Psoas muscle (tissue), 8 donors: ENCODE measurements around the gene GPR62. TPM values are rescaled to one million over a fixed set of nuclear protein-coding genes. Genes with fewer than 3 reads are reported as not detected.

ENCODE experiments used
- ATAC-seq, 4 donors: fragments of 200-7000 bp; cut with Tn5 transposase; one replicate each; pipeline ENCODE4 v1.9.1; 2020; ENCODE audit warnings: moderate library complexity in 3 of 4, mild to moderate bottlenecking in 2 of 4
- DNase-seq, 2 donors: peaks; one replicate each; pipeline ENCODE4 v3.0.0-alpha.2; 2020
- H3K27ac ChIP-seq: fragments of 200-600 bp; one replicate; pipeline ENCODE4 v1.8.0; 2022
- H3K27me3 ChIP-seq, 3 donors: fragments of 200-600 bp in 1 of 3; one replicate each; pipeline versions ENCODE4 v1.6.1 to v1.8.0; 2013 to 2022; ENCODE audit warnings: low read length in 2 of 3, mild to moderate bottlenecking in 2 of 3, moderate library complexity in 1 of 3; ENCODE audit not compliant: insufficient read depth in 3 of 3
- H3K36me3 ChIP-seq, 2 donors: fragments of 200-600 bp in 1 of 2; one replicate each; pipeline versions ENCODE4 v1.6.1 to v1.8.0; 2013 to 2022; ENCODE audit warnings: low read depth in 1 of 2, mild to moderate bottlenecking in 1 of 2, moderate library complexity in 1 of 2; ENCODE audit not compliant: insufficient read depth in 1 of 2
- H3K4me1 ChIP-seq: fragments of 200-600 bp; one replicate; pipeline ENCODE4 v1.8.0; 2022
- H3K4me3 ChIP-seq: fragments of 200-600 bp; one replicate; pipeline ENCODE4 v1.8.0; 2022; ENCODE audit warnings: mild to moderate bottlenecking
- H3K9me3 ChIP-seq: fragments of 200-600 bp; one replicate; pipeline ENCODE4 v1.8.0; 2022
- WGBS, 3 donors: extraction: QIAGEN DNeasy Blood & Tissue Kit; methylation state at CpG; one replicate each; pipeline versions ENCODE4 v1.1.6 to v1.1.7; 2013; 5-methylcytosine and 5-hydroxymethylcytosine counted together
- intact Hi-C, 2 donors: fragments of 100-400 bp; cut with DNase I; formaldehyde crosslinking; loops; one replicate each; pipeline versions ENCODE4 v1.11.0 to v1.14.2; 2022
- polyA plus RNA-seq, 3 donors: library from polyadenylated mRNA; stranded (reverse); fragments of 200-250 nt; gene quantifications; one replicate each; pipeline ENCODE4 v1.2.3, GENCODE V29; 2013
- total RNA-seq, 4 donors: library from RNA; stranded (reverse); fragmentation: NEBNext Ultra II Directional in 2 of 4; extraction: Animal tissue kit (Norgen Biotek cat#: 25700) in 2 of 4; gene quantifications; one replicate each; pipeline versions ENCODE4 v1.2.1 to v1.2.4, GENCODE V29; 2021 to 2023
- TF ChIP-seq, protein P1 (sequence below): fragments of 200-600 bp; IDR thresholded peaks from one replicate; pipeline ENCODE4 v1.8.0; 2022; ENCODE audit warnings: antibody characterized with exemption
- donor health status: healthy with polysubstance abuse.
- donor health status: DM: no; HTN: no; CAD: no; lungs with moderate emphysema.
- donor health status: Bipolar disorder and iron deficiency.
- donor health status: healthy.
- donor health status: DM: yes; HTN: yes; CAD: no.
- donor health status: DM: no; HTN: no; CAD: no.
- donor health status: DM: no; HTN: no; CAD: no.
- donor health status: DM: yes; HTN: yes; CAD: no.

GPR62 gene
- total and polyA plus RNA-seq, 7 donors, result 0.04 to 0.93 (median 0.20) TPM

DNA sequence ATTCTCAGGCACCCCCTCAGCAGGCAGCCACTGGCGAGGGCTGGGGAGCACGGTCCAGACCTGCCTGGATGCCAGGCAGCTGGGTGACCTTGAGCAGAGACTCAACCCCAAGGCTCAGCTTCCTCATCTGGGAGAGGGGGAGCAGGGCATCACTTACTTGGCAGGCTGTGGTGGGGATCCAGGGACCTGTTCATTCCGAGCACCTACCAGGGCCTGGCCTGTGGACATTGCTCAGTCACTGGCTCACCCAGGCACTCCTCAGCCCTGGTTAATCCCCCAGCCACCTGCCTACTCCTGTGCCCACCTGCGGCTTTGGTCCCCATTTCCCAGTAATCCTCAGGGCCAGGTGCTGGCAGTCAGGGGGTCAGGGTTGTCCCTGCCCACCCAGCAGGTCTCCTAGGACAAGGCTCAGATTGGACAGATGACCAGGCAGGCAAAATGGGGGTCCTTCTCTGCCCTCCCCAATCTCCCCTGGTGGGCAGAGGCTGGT, 49.8 kb downstream of the GPR62 start:
- TF ChIP-seq, protein P1, sequence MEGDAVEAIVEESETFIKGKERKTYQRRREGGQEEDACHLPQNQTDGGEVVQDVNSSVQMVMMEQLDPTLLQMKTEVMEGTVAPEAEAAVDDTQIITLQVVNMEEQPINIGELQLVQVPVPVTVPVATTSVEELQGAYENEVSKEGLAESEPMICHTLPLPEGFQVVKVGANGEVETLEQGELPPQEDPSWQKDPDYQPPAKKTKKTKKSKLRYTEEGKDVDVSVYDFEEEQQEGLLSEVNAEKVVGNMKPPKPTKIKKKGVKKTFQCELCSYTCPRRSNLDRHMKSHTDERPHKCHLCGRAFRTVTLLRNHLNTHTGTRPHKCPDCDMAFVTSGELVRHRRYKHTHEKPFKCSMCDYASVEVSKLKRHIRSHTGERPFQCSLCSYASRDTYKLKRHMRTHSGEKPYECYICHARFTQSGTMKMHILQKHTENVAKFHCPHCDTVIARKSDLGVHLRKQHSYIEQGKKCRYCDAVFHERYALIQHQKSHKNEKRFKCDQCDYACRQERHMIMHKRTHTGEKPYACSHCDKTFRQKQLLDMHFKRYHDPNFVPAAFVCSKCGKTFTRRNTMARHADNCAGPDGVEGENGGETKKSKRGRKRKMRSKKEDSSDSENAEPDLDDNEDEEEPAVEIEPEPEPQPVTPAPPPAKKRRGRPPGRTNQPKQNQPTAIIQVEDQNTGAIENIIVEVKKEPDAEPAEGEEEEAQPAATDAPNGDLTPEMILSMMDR, result no peak
- H3K4me3 ChIP-seq, result no peak overlapping the region
- no peak for ATAC-seq
- no peaks in the 10 kb centered on the region for H3K9me3 ChIP-seq
- H3K4me1 ChIP-seq, result peaks cover 40% of the 10 kb centered on the region
- H3K36me3 ChIP-seq, result no peaks in the 10 kb centered on the region
- no peak for DNase-seq
- intact Hi-C loops, result loop anchor here (5.0 to 10.0 kb wide), 3 partner anchors 52 to 340 kb away; partner anchors contain the start of gene DUSP7 (in 1 of the 2)
- H3K27ac ChIP-seq, result no peak overlapping the region
- no peaks in the 10 kb centered on the region for H3K27me3 ChIP-seq
- 66 to 78% (median 77%) methylated on average over 4 of the region's 4 CpGs for WGBS, 3 donors

- H3K27ac ChIP-seq, result no peak overlapping the region
- DNase-seq (peak in 1 of 2 donors; percentile 43), ATAC-seq (peak in 1 of 4 donors; percentile 6)
- TF ChIP-seq, protein P1, result no peak
- intact Hi-C loops, result loop anchor here in 1 of 2 donors (10.0 kb wide), 1 partner anchor 339 kb away; no protein-coding TSS in a partner anchor
- no peaks in the 10 kb centered on the region for H3K9me3 ChIP-seq
- H3K27me3 ChIP-seq, result no peaks in the 10 kb centered on the region
- H3K36me3 ChIP-seq, result no peaks in the 10 kb centered on the region
- H3K4me3 ChIP-seq, result no peak overlapping the region
- 29 to 40% (median 29%) methylated on average over 15 of the region's 15 CpGs for WGBS, 3 donors
- H3K4me1 ChIP-seq, result peaks cover 40% of the 10 kb centered on the region
Observed at GRCh38 chr3:52005571-52005986, 50.4 kb downstream of the GPR62 start.

GRCh38 chr3:52006017-52006819, 51.0 kb downstream of the GPR62 start:
- intact Hi-C loops, result loop anchor here in 1 of 2 donors (2.0 to 10.0 kb wide), 2 partner anchors 49 to 339 kb away; no protein-coding TSS in a partner anchor
- H3K4me3 ChIP-seq, result no peak overlapping the region
- DNase-seq (peak in 1 of 2 donors; percentile 13), ATAC-seq (no peak)
- TF ChIP-seq, protein P1, result no peak
- H3K9me3 ChIP-seq, result no peaks in the 10 kb centered on the region
- no peaks in the 10 kb centered on the region for H3K27me3 ChIP-seq
- WGBS, 3 donors, result 58 to 69% (median 63%) methylated on average over 8 of the region's 8 CpGs
- H3K36me3 ChIP-seq, result no peaks in the 10 kb centered on the region
- H3K4me1 ChIP-seq, result peaks cover 40% of the 10 kb centered on the region
- no peak overlapping the region for H3K27ac ChIP-seq

GRCh38 chr3:52006820-52007133, 51.6 kb downstream of the GPR62 start:
- H3K27ac ChIP-seq, result no peak overlapping the region
- intact Hi-C loops, result loop anchor here in 1 of 2 donors (2.0 to 10.0 kb wide), 2 partner anchors 48 to 338 kb away; no protein-coding TSS in a partner anchor
- peaks cover 40% of the 10 kb centered on the region for H3K4me1 ChIP-seq

More at GRCh38 chr3:52006820-52007133, 51.6 kb downstream of the GPR62 start:
- 76 to 80% (median 77%) methylated on average over 6 of the region's 6 CpGs for WGBS, 3 donors
- H3K36me3 ChIP-seq, result no peaks in the 10 kb centered on the region
- TF ChIP-seq, protein P1, result no peak
- no peak overlapping the region for H3K4me3 ChIP-seq
- no peak for DNase-seq
- no peaks in the 10 kb centered on the region for H3K27me3 ChIP-seq
- no peak for ATAC-seq
- no peaks in the 10 kb centered on the region for H3K9me3 ChIP-seq

Other genes with a start within 250 kb of the GPR62 start
- gene GRM2, start 248.3 kb upstream of the GPR62 start, total RNA-seq, result under 1 TPM; 0.15 to 0.58 (median 0.42) TPM
- gene GRM2, start 248.3 kb upstream of the GPR62 start, polyA plus RNA-seq, result under 1 TPM; 0.09 to 0.13 (median 0.11) TPM
- gene IQCF6, start 176.1 kb upstream of the GPR62 start, total RNA-seq, result not detected
- gene IQCF6, start 176.1 kb upstream of the GPR62 start, polyA plus RNA-seq, result not detected
- not detected for gene IQCF2, start 93.8 kb upstream of the GPR62 start, total RNA-seq
- not detected for gene IQCF2, start 93.8 kb upstream of the GPR62 start, polyA plus RNA-seq
- gene IQCF5, start 79.8 kb upstream of the GPR62 start, total RNA-seq, result not detected
- gene IQCF5, start 79.8 kb upstream of the GPR62 start, polyA plus RNA-seq, result not detected
- not detected for gene IQCF1, start 52.0 kb upstream of the GPR62 start, total RNA-seq
- not detected for gene IQCF1, start 52.0 kb upstream of the GPR62 start, polyA plus RNA-seq
- gene RRP9, start 13.5 kb upstream of the GPR62 start, total RNA-seq, result 10 to 100 TPM; 19.9 to 28.2 (median 26.3) TPM
- 10 to 100 TPM; 32.6 to 61.4 (median 36.9) TPM for gene RRP9, start 13.5 kb upstream of the GPR62 start, polyA plus RNA-seq
- gene PARP3, start 13.0 kb upstream of the GPR62 start, total RNA-seq, result 10 to 100 TPM in 3 of 4 donors, 1 to 10 TPM in 1; 10.0 to 15.8 (median 13.1) TPM
- 10 to 100 TPM in 1 of 3 donors, 1 to 10 TPM in 2; 5.2 to 11.3 (median 9.9) TPM for gene PARP3, start 13.0 kb upstream of the GPR62 start, polyA plus RNA-seq
- gene PCBP4, start 12.1 kb downstream of the GPR62 start, total RNA-seq, result 100 to 1,000 TPM; 117 to 161 (median 126) TPM
- 100 to 1,000 TPM in 1 of 3 donors, 10 to 100 TPM in 2; 36.0 to 133 (median 60.7) TPM for gene PCBP4, start 12.1 kb downstream of the GPR62 start, polyA plus RNA-seq
- 10 to 100 TPM in 3 of 4 donors, 1 to 10 TPM in 1; 9.5 to 15.9 (median 15.5) TPM for gene ABHD14B, start 18.7 kb downstream of the GPR62 start, total RNA-seq
- 10 to 100 TPM; 11.7 to 24.8 (median 12.3) TPM for gene ABHD14B, start 18.7 kb downstream of the GPR62 start, polyA plus RNA-seq
- 10 to 100 TPM; 11.2 to 22.9 (median 15.4) TPM for gene ABHD14A, start 19.7 kb downstream of the GPR62 start, total RNA-seq
- gene ABHD14A, start 19.7 kb downstream of the GPR62 start, polyA plus RNA-seq, result 10 to 100 TPM; 26.4 to 40.6 (median 29.1) TPM
- 10 to 100 TPM; 29.4 to 56.5 (median 38.5) TPM for gene ACY1, start 28.2 kb downstream of the GPR62 start, total RNA-seq
- 10 to 100 TPM; 19.9 to 59.3 (median 25.8) TPM for gene ACY1, start 28.2 kb downstream of the GPR62 start, polyA plus RNA-seq
- 1,000 to 10,000 TPM; 1,113 to 1,294 (median 1,226) TPM for gene RPL29, start 40.5 kb downstream of the GPR62 start, total RNA-seq
- 1,000 to 10,000 TPM; 2,395 to 2,767 (median 2,598) TPM for gene RPL29, start 40.5 kb downstream of the GPR62 start, polyA plus RNA-seq
- 10 to 100 TPM in 3 of 4 donors, 1 to 10 TPM in 1; 9.7 to 31.9 (median 17.1) TPM for gene DUSP7, start 101.2 kb downstream of the GPR62 start, total RNA-seq
- gene DUSP7, start 101.2 kb downstream of the GPR62 start, polyA plus RNA-seq, result 10 to 100 TPM in 2 of 3 donors, 1 to 10 TPM in 1; 7.4 to 27.6 (median 15.7) TPM
- 1 to 10 TPM; 1.1 to 3.2 (median 1.6) TPM for gene POC1A, start 199.0 kb downstream of the GPR62 start, total RNA-seq
- gene POC1A, start 199.0 kb downstream of the GPR62 start, polyA plus RNA-seq, result 1 to 10 TPM in 2 of 3 donors, under 1 TPM in 1; 0.87 to 2.9 (median 2.1) TPM
- gene ALAS1, start 242.8 kb downstream of the GPR62 start, total RNA-seq, result 10 to 100 TPM; 50.1 to 89.4 (median 68.1) TPM
- 100 to 1,000 TPM in 2 of 3 donors, 10 to 100 TPM in 1; 75.2 to 138 (median 121) TPM for gene ALAS1, start 242.8 kb downstream of the GPR62 start, polyA plus RNA-seq